Measurements from ENCODE around the gene EP400. TPM values are rescaled to one million over a fixed set of nuclear protein-coding genes. Genes with fewer than 3 reads are reported as not detected.
A peak's percentile ranks its signal among the peaks of the same experiment; 100 is the strongest.

The EP400 gene
- total and polyA plus RNA-seq, 2 of the 13 experiments (the other 11 are each of a cell fraction or from before 2014, with no cell fraction given), result 4.9 to 5.0 TPM

GRCh38 chr12:132083614-132083940, 133.8 kb downstream of the EP400 start (continued):
- TF ChIP-seq, protein P1, sequence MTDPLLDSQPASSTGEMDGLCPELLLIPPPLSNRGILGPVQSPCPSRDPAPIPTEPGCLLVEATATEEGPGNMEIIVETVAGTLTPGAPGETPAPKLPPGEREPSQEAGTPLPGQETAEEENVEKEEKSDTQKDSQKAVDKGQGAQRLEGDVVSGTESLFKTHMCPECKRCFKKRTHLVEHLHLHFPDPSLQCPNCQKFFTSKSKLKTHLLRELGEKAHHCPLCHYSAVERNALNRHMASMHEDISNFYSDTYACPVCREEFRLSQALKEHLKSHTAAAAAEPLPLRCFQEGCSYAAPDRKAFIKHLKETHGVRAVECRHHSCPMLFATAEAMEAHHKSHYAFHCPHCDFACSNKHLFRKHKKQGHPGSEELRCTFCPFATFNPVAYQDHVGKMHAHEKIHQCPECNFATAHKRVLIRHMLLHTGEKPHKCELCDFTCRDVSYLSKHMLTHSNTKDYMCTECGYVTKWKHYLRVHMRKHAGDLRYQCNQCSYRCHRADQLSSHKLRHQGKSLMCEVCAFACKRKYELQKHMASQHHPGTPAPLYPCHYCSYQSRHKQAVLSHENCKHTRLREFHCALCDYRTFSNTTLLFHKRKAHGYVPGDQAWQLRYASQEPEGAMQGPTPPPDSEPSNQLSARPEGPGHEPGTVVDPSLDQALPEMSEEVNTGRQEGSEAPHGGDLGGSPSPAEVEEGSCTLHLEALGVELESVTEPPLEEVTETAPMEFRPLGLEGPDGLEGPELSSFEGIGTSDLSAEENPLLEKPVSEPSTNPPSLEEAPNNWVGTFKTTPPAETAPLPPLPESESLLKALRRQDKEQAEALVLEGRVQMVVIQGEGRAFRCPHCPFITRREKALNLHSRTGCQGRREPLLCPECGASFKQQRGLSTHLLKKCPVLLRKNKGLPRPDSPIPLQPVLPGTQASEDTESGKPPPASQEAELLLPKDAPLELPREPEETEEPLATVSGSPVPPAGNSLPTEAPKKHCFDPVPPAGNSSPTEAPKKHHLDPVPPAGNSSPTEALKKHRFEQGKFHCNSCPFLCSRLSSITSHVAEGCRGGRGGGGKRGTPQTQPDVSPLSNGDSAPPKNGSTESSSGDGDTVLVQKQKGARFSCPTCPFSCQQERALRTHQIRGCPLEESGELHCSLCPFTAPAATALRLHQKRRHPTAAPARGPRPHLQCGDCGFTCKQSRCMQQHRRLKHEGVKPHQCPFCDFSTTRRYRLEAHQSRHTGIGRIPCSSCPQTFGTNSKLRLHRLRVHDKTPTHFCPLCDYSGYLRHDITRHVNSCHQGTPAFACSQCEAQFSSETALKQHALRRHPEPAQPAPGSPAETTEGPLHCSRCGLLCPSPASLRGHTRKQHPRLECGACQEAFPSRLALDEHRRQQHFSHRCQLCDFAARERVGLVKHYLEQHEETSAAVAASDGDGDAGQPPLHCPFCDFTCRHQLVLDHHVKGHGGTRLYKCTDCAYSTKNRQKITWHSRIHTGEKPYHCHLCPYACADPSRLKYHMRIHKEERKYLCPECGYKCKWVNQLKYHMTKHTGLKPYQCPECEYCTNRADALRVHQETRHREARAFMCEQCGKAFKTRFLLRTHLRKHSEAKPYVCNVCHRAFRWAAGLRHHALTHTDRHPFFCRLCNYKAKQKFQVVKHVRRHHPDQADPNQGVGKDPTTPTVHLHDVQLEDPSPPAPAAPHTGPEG (CRISPR knock-in tag; IDR thresholded peaks at IDR 0.05), result no peak
- no peak for TF ChIP-seq ZNF558 (CRISPR knock-in tag; IDR thresholded peaks at IDR 0.05; ENCODE audit: borderline replicate concordance)
- TF ChIP-seq RBM39 (IDR thresholded peaks at IDR 0.05; ENCODE audit: low read depth, low read length, poor library complexity, severe bottlenecking), result no peak
- TF ChIP-seq MEF2D (CRISPR knock-in tag; IDR thresholded peaks at IDR 0.05), result no peak
- TF ChIP-seq HOXA5 (CRISPR knock-in tag; IDR thresholded peaks at IDR 0.05), result 0 out of 2 replicates have a peak, but pooled peaks have one; percentile 10

- H3K9ac ChIP-seq (ENCODE audit: insufficient read depth, low read depth, low read length), result peak overlapping the region; percentile 96
- no peaks in the 10 kb centered on the region for H3K27me3 ChIP-seq (ENCODE audit: control insufficient read depth in 1 of 2, insufficient read depth in 2 of 2, low read length in 2 of 2)
- peaks cover 23% of the 10 kb centered on the region for H3K79me2 ChIP-seq (ENCODE audit: insufficient read depth, low read length)
- no peaks in the 10 kb centered on the region for H3K9me3 ChIP-seq (ENCODE audit: low read length)
- 6% methylated on average over 10 of the region's 84 CpGs for WGBS (ENCODE audit: low lambda C conversion rate)
- peaks cover 45% of the 10 kb centered on the region for H3K4me1 ChIP-seq (ENCODE audit: insufficient read depth, low read length)
- peak; percentile 90 for ATAC-seq
- ChIA-PET CTCF (ENCODE audit: low intra/inter-chr PET ratio, low total read pairs) (no interaction called here), POLR2A (no interaction called here)
- BruUV-seq (replicated peaks), result no TSS peak
- DNase-seq (ENCODE audit: low spot score), result peak; percentile 91
- peak overlapping the region; percentile 94 for H3K4me2 ChIP-seq (ENCODE audit: low read depth, low read length)
- H4K20me1 ChIP-seq (ENCODE audit: insufficient read depth, low read length), result peaks cover 14% of the 10 kb centered on the region
- FAIRE-seq, result peak; percentile 21
- peaks cover 2 to 3% of the 10 kb centered on the region in 2 experiments; a peak in 3 of 5 replicates for H3K36me3 ChIP-seq (replicated peaks in 1 of 2; ENCODE audit: control insufficient read depth in 1 of 2, insufficient read depth in 2 of 2, low read length in 2 of 2)
- H3K27ac ChIP-seq (ENCODE audit: extremely low read length, insufficient read depth, low read length), result peak overlapping the region; percentile 98
- no peak overlapping the region for H2AFZ ChIP-seq (ENCODE audit: low read length)
- peak overlapping the region; percentile 73 to 94 (median 79) for H3K4me3 ChIP-seq (replicated peaks in 1 of 3; ENCODE audit: insufficient read depth in 1 of 3, low read depth in 2 of 3, low read length in 3 of 3)
- intact Hi-C loops (cut with micrococcal nuclease; ENCODE audit: unreplicated experiment) (no loop called here), in situ Hi-C loops (cut with HindIII; ENCODE audit: extremely low pct_ligation_motif_present, low pct_unique_long_range_greater_than_20kb) (no loop called here)
- peak; percentile 99 for TF ChIP-seq MXI1 (IDR thresholded peaks at IDR 0.05; ENCODE audit: borderline replicate concordance, low read depth, low read length)
- TF ChIP-seq ZNF30 (CRISPR knock-in tag; IDR thresholded peaks at IDR 0.05), result no peak
- TF ChIP-seq IKZF1 (IDR thresholded peaks at IDR 0.05), result no peak
- peak; percentile 66 for TF ChIP-seq PHF8 (CRISPR knock-in tag; IDR thresholded peaks at IDR 0.05)
- TF ChIP-seq, protein P2, sequence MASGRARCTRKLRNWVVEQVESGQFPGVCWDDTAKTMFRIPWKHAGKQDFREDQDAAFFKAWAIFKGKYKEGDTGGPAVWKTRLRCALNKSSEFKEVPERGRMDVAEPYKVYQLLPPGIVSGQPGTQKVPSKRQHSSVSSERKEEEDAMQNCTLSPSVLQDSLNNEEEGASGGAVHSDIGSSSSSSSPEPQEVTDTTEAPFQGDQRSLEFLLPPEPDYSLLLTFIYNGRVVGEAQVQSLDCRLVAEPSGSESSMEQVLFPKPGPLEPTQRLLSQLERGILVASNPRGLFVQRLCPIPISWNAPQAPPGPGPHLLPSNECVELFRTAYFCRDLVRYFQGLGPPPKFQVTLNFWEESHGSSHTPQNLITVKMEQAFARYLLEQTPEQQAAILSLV (CRISPR knock-in tag; IDR thresholded peaks at IDR 0.05; ENCODE audit: borderline replicate concordance), result 0 out of 2 replicates have a peak, but pooled peaks have one; percentile 56
- TF ChIP-seq, protein P3, sequence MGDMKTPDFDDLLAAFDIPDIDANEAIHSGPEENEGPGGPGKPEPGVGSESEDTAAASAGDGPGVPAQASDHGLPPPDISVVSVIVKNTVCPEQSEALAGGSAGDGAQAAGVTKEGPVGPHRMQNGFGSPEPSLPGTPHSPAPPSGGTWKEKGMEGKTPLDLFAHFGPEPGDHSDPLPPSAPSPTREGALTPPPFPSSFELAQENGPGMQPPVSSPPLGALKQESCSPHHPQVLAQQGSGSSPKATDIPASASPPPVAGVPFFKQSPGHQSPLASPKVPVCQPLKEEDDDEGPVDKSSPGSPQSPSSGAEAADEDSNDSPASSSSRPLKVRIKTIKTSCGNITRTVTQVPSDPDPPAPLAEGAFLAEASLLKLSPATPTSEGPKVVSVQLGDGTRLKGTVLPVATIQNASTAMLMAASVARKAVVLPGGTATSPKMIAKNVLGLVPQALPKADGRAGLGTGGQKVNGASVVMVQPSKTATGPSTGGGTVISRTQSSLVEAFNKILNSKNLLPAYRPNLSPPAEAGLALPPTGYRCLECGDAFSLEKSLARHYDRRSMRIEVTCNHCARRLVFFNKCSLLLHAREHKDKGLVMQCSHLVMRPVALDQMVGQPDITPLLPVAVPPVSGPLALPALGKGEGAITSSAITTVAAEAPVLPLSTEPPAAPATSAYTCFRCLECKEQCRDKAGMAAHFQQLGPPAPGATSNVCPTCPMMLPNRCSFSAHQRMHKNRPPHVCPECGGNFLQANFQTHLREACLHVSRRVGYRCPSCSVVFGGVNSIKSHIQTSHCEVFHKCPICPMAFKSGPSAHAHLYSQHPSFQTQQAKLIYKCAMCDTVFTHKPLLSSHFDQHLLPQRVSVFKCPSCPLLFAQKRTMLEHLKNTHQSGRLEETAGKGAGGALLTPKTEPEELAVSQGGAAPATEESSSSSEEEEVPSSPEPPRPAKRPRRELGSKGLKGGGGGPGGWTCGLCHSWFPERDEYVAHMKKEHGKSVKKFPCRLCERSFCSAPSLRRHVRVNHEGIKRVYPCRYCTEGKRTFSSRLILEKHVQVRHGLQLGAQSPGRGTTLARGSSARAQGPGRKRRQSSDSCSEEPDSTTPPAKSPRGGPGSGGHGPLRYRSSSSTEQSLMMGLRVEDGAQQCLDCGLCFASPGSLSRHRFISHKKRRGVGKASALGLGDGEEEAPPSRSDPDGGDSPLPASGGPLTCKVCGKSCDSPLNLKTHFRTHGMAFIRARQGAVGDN (CRISPR knock-in tag; IDR thresholded peaks at IDR 0.05), result peak; percentile 88
Measured at GRCh38 chr12:132083941-132084620, 134.3 kb downstream of the EP400 start.
